ENCODE data around the gene COA8.

COA8 gene

GRCh38 chr14:103533999-103534575 lies 28.7 kb upstream of the COA8 start:
- no peak for TF ChIP-seq TAF1 (IDR thresholded peaks at IDR 0.05; ENCODE audit: borderline replicate concordance, low read depth, low read length)
- TF ChIP-seq POLR2A (IDR thresholded peaks at IDR 0.05; ENCODE audit: low read depth, low read length), result no peak
- TF ChIP-seq POLR2AphosphoS5 (IDR thresholded peaks at IDR 0.05; ENCODE audit: low read depth, low read length), result no peak
- FAIRE-seq, result no peak

DNA sequence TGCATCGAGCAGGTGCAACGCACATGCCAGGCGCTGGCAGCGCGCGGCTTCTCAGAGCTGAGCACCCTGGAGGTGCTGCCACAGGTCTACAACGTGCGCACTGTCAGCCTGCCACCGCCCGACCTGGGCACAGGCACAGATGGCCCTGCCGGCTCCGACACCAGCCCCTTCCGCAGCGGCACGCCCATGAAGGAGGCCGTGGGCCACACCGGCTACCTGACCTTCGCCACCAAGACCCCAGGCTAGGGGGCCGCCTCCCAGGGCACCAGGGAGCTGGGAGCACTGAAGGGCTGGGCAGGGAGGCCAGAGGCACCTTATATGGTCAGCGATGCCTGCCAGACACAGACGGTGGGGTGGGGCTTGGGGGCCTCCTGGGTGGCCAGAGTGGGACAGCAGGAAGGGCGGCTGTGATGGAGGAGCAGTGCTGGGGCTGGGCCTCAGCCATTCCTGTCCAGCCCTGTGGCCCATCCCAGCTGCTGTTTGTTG lies 28.1 kb upstream of the COA8 start:
- TF ChIP-seq POLR2AphosphoS5 (IDR thresholded peaks at IDR 0.05; ENCODE audit: low read depth, low read length) (no peak), TAF1 (IDR thresholded peaks at IDR 0.05; ENCODE audit: borderline replicate concordance, low read depth, low read length) (no peak), POLR2A (IDR thresholded peaks at IDR 0.05; ENCODE audit: low read depth, low read length) (no peak)
- no peak for DNase-seq (ENCODE audit: insufficient read length)
- FAIRE-seq, result no peak

More at GRCh38 chr14:103533999-103534575, 28.7 kb upstream of the COA8 start:
- no peak for DNase-seq (ENCODE audit: insufficient read length)

- DNase-seq (ENCODE audit: insufficient read length) (no peak), FAIRE-seq (no peak)
- TF ChIP-seq POLR2AphosphoS5 (IDR thresholded peaks at IDR 0.05; ENCODE audit: low read depth, low read length) (0 out of 2 replicates have a peak, but pooled peaks have one; percentile 7), POLR2A (IDR thresholded peaks at IDR 0.05; ENCODE audit: low read depth, low read length) (no peak)
Measured at GRCh38 chr14:103535081-103535890, 27.5 kb upstream of the COA8 start.

DNA sequence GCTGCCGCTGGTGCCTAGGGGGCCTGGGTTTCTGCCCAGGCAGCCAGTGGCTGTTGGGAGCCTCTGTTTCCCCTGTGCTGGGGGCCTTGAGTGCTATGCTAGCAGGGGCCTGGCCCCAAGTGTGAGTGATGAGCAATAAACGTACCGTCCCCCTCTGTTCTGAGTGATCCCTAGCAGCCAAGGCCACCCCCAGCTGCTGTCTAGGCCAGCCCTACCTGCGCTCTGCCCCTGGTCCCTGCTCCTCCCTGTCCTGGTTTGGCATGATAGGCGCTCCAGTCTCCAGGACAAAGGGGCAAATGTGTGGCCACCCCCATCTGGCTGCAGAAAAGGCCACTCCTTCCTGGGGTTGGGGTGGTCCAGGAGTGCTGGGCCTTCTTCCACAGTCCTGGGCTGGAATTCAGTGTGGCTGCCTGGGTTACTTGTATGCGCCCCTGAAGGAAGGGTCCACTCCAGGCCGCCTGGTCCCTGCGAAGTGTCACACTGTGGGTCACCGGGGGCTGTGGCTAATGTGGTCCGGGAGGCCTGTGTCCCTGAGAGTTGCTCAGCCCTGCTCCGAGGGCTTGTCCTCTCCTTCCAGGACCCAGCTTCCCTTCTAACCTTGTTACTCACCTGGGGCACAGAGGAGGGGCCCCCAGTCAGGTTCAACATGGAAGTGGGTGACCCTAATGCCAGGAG lies 26.7 kb upstream of the COA8 start:
- TF ChIP-seq POLR2A (IDR thresholded peaks at IDR 0.05; ENCODE audit: low read depth, low read length), result peak; percentile 31; the same call in 1 of the 2 replicates
- TF ChIP-seq TAF1 (IDR thresholded peaks at IDR 0.05; ENCODE audit: borderline replicate concordance, low read depth, low read length), result no peak
- FAIRE-seq, result no peak
- no peak for DNase-seq (ENCODE audit: insufficient read length)

- FAIRE-seq, result no peak
Measured at GRCh38 chr14:103536693-103537092, 26.1 kb upstream of the COA8 start.

GRCh38 chr14:103537175-103537990 lies 25.4 kb upstream of the COA8 start:
- TF ChIP-seq POLR2A (IDR thresholded peaks at IDR 0.05; ENCODE audit: low read depth, low read length), result no peak; the same call in none of the 2 replicates
- TF ChIP-seq TAF1 (IDR thresholded peaks at IDR 0.05; ENCODE audit: borderline replicate concordance, low read depth, low read length), result no peak
- TF ChIP-seq POLR2AphosphoS5 (IDR thresholded peaks at IDR 0.05; ENCODE audit: low read depth, low read length), result no peak; the same call in 1 of the 2 replicates
- DNase-seq (ENCODE audit: insufficient read length) (no peak), FAIRE-seq (no peak)

More at GRCh38 chr14:103536693-103537092, 26.1 kb upstream of the COA8 start:
- TF ChIP-seq POLR2A (IDR thresholded peaks at IDR 0.05; ENCODE audit: low read depth, low read length), result no peak
- DNase-seq (ENCODE audit: insufficient read length), result no peak

DNA sequence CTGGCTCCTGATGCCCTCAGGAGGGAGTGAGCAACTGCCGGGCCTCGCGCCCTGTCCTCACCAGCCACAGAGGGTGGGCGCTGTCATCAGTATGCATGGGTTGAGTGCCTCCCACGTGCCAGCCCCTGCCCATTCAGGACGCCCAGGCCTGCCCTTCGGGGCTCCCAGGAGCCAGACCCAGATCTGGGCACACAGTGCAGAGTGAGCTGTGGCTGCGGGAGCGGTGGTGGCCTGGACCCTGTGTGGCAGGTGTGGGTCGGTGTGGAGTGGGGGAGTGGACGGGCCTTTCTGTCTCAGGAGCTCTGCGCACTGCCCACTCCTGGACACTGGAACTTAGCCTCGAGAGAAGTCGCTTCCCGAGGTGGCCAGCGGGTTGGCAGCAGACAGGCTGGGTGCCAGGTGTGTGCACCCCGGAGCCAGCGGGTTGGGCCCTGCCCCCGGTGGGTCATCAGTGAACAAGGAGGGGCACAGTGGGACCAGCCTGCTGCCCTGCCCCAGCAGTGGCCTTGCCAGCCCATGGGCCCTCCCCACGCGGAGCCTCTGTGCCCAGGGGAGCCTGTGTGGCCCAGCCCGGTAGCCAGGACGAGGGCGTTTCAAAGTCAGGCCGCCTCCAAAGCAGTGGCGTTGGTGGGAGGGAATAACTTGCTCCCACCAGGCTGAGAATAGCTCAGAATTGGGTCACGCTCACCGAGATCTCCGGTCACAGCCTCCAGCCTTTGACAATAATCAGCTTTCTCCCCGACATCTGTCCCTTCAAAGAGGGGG lies 24.3 kb upstream of the COA8 start:
- DNase-seq (ENCODE audit: insufficient read length) (no peak), FAIRE-seq (no peak)
- no peak for TF ChIP-seq TAF1 (IDR thresholded peaks at IDR 0.05; ENCODE audit: borderline replicate concordance, low read depth, low read length)
- no peak for TF ChIP-seq POLR2A (IDR thresholded peaks at IDR 0.05; ENCODE audit: low read depth, low read length)
- TF ChIP-seq POLR2AphosphoS5 (IDR thresholded peaks at IDR 0.05; ENCODE audit: low read depth, low read length), result no peak

- FAIRE-seq (no peak), DNase-seq (ENCODE audit: insufficient read length) (no peak)
- TF ChIP-seq TAF1 (IDR thresholded peaks at IDR 0.05; ENCODE audit: borderline replicate concordance, low read depth, low read length) (no peak), POLR2AphosphoS5 (IDR thresholded peaks at IDR 0.05; ENCODE audit: low read depth, low read length) (0 out of 2 replicates have a peak, but pooled peaks have one; percentile 26)
Measured at GRCh38 chr14:103539056-103539825, 23.5 kb upstream of the COA8 start.

GRCh38 chr14:103540821-103541708 lies 21.7 kb upstream of the COA8 start:
- FAIRE-seq (no peak), DNase-seq (ENCODE audit: insufficient read length) (peak; percentile 25)
- no peak for TF ChIP-seq TAF1 (IDR thresholded peaks at IDR 0.05; ENCODE audit: borderline replicate concordance, low read depth, low read length)
- TF ChIP-seq POLR2A (IDR thresholded peaks at IDR 0.05; ENCODE audit: low read depth, low read length), result no peak
- TF ChIP-seq POLR2AphosphoS5 (IDR thresholded peaks at IDR 0.05; ENCODE audit: low read depth, low read length), result no peak
